CD4-positive, alpha-beta memory T cell (primary cell): ENCODE results near the gene RBBP8. TPM values are rescaled to one million over a fixed set of nuclear protein-coding genes. Genes with fewer than 3 reads are reported as not detected.

Source experiments
- CTCF ChIA-PET: fragments of 350-600 bp; sonication (Branson Sonifier 250); formaldehyde crosslinking; loops from one replicate; lab custom pipeline; 2021; ENCODE audit warnings: inconsistent platforms; ENCODE audit not compliant: partially characterized antibody; lab: Charles Lee
- POLR2A ChIA-PET: fragments of 350-600 bp; sonication (Branson Sonifier 250); formaldehyde crosslinking; loops from one replicate; lab custom pipeline; 2021; ENCODE audit not compliant: partially characterized antibody; lab: Charles Lee
- DNase-seq, 5 donors: peaks; one replicate each; pipeline versions ENCODE4 v3.0.0 to v3.0.0-alpha.2; 2020 to 2022; ENCODE audit warnings: mixed read lengths in 1 of 5
- H3K27ac ChIP-seq: one replicate; pipeline ENCODE4 v1.7.0; 2013; ENCODE audit warnings: low read depth, low read length
- H3K27me3 ChIP-seq: 2 replicates; pipeline ENCODE4 v1.7.0; 2013; ENCODE audit warnings: mild to moderate bottlenecking, low read length, moderate library complexity; ENCODE audit not compliant: insufficient read depth
- H3K36me3 ChIP-seq: 2 replicates; pipeline ENCODE4 v1.7.0; 2013; ENCODE audit warnings: mild to moderate bottlenecking, low read length, moderate library complexity; ENCODE audit not compliant: insufficient read depth
- H3K4me1 ChIP-seq: 2 replicates; pipeline ENCODE4 v1.7.0; 2013; ENCODE audit warnings: mild to moderate bottlenecking, low read length, moderate library complexity; ENCODE audit not compliant: insufficient read depth
- H3K4me3 ChIP-seq, 2 donors: one replicate each; pipeline ENCODE4 v1.7.0; 2013; ENCODE audit warnings: low read length in 2 of 2, mild to moderate bottlenecking in 1 of 2
- H3K9me3 ChIP-seq, 2 donors: one replicate each; pipeline ENCODE4 v1.7.0; 2013; ENCODE audit warnings: low read length in 2 of 2, control low read depth in 1 of 2; ENCODE audit not compliant: control insufficient read depth in 1 of 2
- H3K27ac Mint-ChIP-seq, 7 donors: one replicate each; pipeline ENCODE4 v1.8.0; 2020 to 2021; ENCODE audit warnings: mixed read lengths in 7 of 7, mild to moderate bottlenecking in 6 of 7, inconsistent platforms in 3 of 7, moderate library complexity in 3 of 7
- H3K27me3 Mint-ChIP-seq, 2 donors: one replicate each; pipeline ENCODE4 v1.8.0; 2020 to 2021; ENCODE audit warnings: mixed read lengths in 2 of 2
- H3K36me3 Mint-ChIP-seq, 2 donors: one replicate each; pipeline ENCODE4 v1.8.0; 2020 to 2021; ENCODE audit warnings: mixed read lengths in 2 of 2, inconsistent platforms in 1 of 2, mild to moderate bottlenecking in 1 of 2
- H3K4me1 Mint-ChIP-seq, 4 donors: one replicate each; pipeline ENCODE4 v1.8.0; 2020 to 2021; ENCODE audit warnings: mixed read lengths in 4 of 4, mild to moderate bottlenecking in 1 of 4
- H3K4me3 Mint-ChIP-seq, 8 donors: one replicate each; pipeline ENCODE4 v1.8.0; 2020 to 2021; ENCODE audit warnings: mixed read lengths in 8 of 8, mild to moderate bottlenecking in 7 of 8, moderate library complexity in 6 of 8, inconsistent platforms in 3 of 8
- H3K9me3 Mint-ChIP-seq, 8 donors: one replicate each; pipeline ENCODE4 v1.8.0; 2020 to 2021; ENCODE audit warnings: mixed read lengths in 8 of 8, mild to moderate bottlenecking in 5 of 8, inconsistent platforms in 3 of 8, moderate library complexity in 1 of 8
- intact Hi-C: fragments of 100-400 bp; cut with micrococcal nuclease; formaldehyde crosslinking; loops from one replicate; pipeline ENCODE4 v1.15.1; 2023
- polyA plus RNA-seq, 2 donors: library from polyadenylated mRNA; unstranded; fragments of 300-500 nt; fragmentation: Illumina TruSeq; gene quantifications; one replicate each; pipeline ENCODE4 v1.2.3, GENCODE V29; 2021
- total RNA-seq, 2 experiments: library from RNA; stranded (reverse); gene quantifications; one replicate each; pipeline ENCODE4 v1.2.3, GENCODE V29; 2021

The RBBP8 gene
- total and polyA plus RNA-seq, 4 experiments from 2014 or later: 1.4 to 3.0 (median 2.5) TPM

GRCh38 chr18:22912149-22912548, 21.0 kb upstream of the RBBP8 start:
- intact Hi-C loops: no loop called here
- H3K4me1 Mint-ChIP-seq: no peaks in the 10 kb centered on the region
- no peaks in the 10 kb centered on the region for H3K4me1 ChIP-seq
- H3K36me3 ChIP-seq: no peaks in the 10 kb centered on the region
- no peaks in the 10 kb centered on the region for H3K36me3 Mint-ChIP-seq
- no peak overlapping the region for H3K27ac Mint-ChIP-seq
- no peak overlapping the region for H3K27ac ChIP-seq
- H3K27me3 ChIP-seq: no peaks in the 10 kb centered on the region
- no peaks in the 10 kb centered on the region for H3K9me3 Mint-ChIP-seq
- H3K4me3 ChIP-seq: no peak overlapping the region
- no peak overlapping the region for H3K4me3 Mint-ChIP-seq
- POLR2A ChIA-PET: no interaction called here
- DNase-seq: no peak
- CTCF ChIA-PET: interaction anchor here (0.6 kb wide), 1 partner anchor 21 kb away, joined by 3 read pairs; the partner anchor contains the start of gene RBBP8
- H3K27me3 Mint-ChIP-seq: no peaks in the 10 kb centered on the region
- no peaks in the 10 kb centered on the region for H3K9me3 ChIP-seq

- no peaks in the 10 kb centered on the region for H3K4me1 ChIP-seq
- no peaks in the 10 kb centered on the region for H3K36me3 ChIP-seq
- Mint-ChIP-seq H3K27me3 (no peaks in the 10 kb centered on the region), H3K27ac (no peak overlapping the region), H3K9me3 (no peaks in the 10 kb centered on the region), H3K4me1 (no peaks in the 10 kb centered on the region), H3K36me3 (no peaks in the 10 kb centered on the region), H3K4me3 (no peak overlapping the region)
- no peak for DNase-seq
- ChIA-PET POLR2A (no interaction called here), CTCF (no interaction called here)
- H3K9me3 ChIP-seq: no peaks in the 10 kb centered on the region
- no peak overlapping the region for H3K4me3 ChIP-seq
- H3K27ac ChIP-seq: no peak overlapping the region
- no peaks in the 10 kb centered on the region for H3K27me3 ChIP-seq
- intact Hi-C loops: no loop called here
Measured at GRCh38 chr18:22912835-22913234, 20.3 kb upstream of the RBBP8 start.

- H3K4me1 Mint-ChIP-seq: no peaks in the 10 kb centered on the region
- CTCF ChIA-PET: no interaction called here
Measured at GRCh38 chr18:22913861-22914260, 19.3 kb upstream of the RBBP8 start.

GRCh38 chr18:22914633-22915032, 18.5 kb upstream of the RBBP8 start:
- no peaks in the 10 kb centered on the region for H3K36me3 Mint-ChIP-seq
- H3K4me3 Mint-ChIP-seq: no peak overlapping the region
- H3K9me3 Mint-ChIP-seq: no peaks in the 10 kb centered on the region
- Histone ChIP-seq H3K4me1 (no peaks in the 10 kb centered on the region), H3K9me3 (no peaks in the 10 kb centered on the region), H3K4me3 (no peak overlapping the region), H3K27ac (no peak overlapping the region), H3K36me3 (no peaks in the 10 kb centered on the region), H3K27me3 (no peaks in the 10 kb centered on the region)
- POLR2A ChIA-PET: no interaction called here
- intact Hi-C loops: no loop called here
- H3K4me1 Mint-ChIP-seq: no peaks in the 10 kb centered on the region
- no peak overlapping the region for H3K27ac Mint-ChIP-seq
- CTCF ChIA-PET: no interaction called here
- no peaks in the 10 kb centered on the region for H3K27me3 Mint-ChIP-seq
- DNase-seq: no peak

More at GRCh38 chr18:22913861-22914260, 19.3 kb upstream of the RBBP8 start:
- Histone ChIP-seq H3K4me1 (no peaks in the 10 kb centered on the region), H3K27me3 (no peaks in the 10 kb centered on the region), H3K9me3 (no peaks in the 10 kb centered on the region), H3K27ac (no peak overlapping the region), H3K4me3 (no peak overlapping the region), H3K36me3 (no peaks in the 10 kb centered on the region)
- Mint-ChIP-seq H3K27me3 (no peaks in the 10 kb centered on the region), H3K4me3 (no peak overlapping the region), H3K36me3 (no peaks in the 10 kb centered on the region), H3K9me3 (no peaks in the 10 kb centered on the region), H3K27ac (peak overlapping the region in 1 of 7 donors; percentile 2)
- DNase-seq: no peak
- POLR2A ChIA-PET: no interaction called here
- intact Hi-C loops: no loop called here

GRCh38 chr18:22915337-22915736, 17.8 kb upstream of the RBBP8 start:
- Mint-ChIP-seq H3K27ac (no peak overlapping the region), H3K4me1 (no peaks in the 10 kb centered on the region), H3K9me3 (no peaks in the 10 kb centered on the region), H3K36me3 (no peaks in the 10 kb centered on the region), H3K4me3 (no peak overlapping the region), H3K27me3 (no peaks in the 10 kb centered on the region)
- Histone ChIP-seq H3K36me3 (no peaks in the 10 kb centered on the region), H3K4me3 (no peak overlapping the region), H3K27me3 (no peaks in the 10 kb centered on the region), H3K4me1 (no peaks in the 10 kb centered on the region), H3K27ac (no peak overlapping the region), H3K9me3 (no peaks in the 10 kb centered on the region)
- no peak for DNase-seq
- intact Hi-C loops: no loop called here
- CTCF ChIA-PET: no interaction called here
- POLR2A ChIA-PET: no interaction called here

- intact Hi-C loops: no loop called here
- Mint-ChIP-seq H3K27me3 (peaks cover 1 to 2% of the 10 kb centered on the region in 2 donors), H3K4me1 (no peaks in the 10 kb centered on the region), H3K4me3 (no peak overlapping the region), H3K9me3 (no peaks in the 10 kb centered on the region), H3K36me3 (no peaks in the 10 kb centered on the region), H3K27ac (no peak overlapping the region)
- no peak for DNase-seq
- Histone ChIP-seq H3K4me1 (no peaks in the 10 kb centered on the region), H3K36me3 (no peaks in the 10 kb centered on the region), H3K9me3 (no peaks in the 10 kb centered on the region), H3K27ac (no peak overlapping the region), H3K27me3 (no peaks in the 10 kb centered on the region), H3K4me3 (no peak overlapping the region)
- CTCF ChIA-PET: no interaction called here
- POLR2A ChIA-PET: interaction anchor here (0.6 kb wide), 1 partner anchor 113 kb away, joined by 3 read pairs; no protein-coding TSS in a partner anchor
Measured at GRCh38 chr18:22921772-22922171, 11.4 kb upstream of the RBBP8 start.

GRCh38 chr18:22924589-22924988, 8.5 kb upstream of the RBBP8 start:
- Histone ChIP-seq H3K27me3 (no peaks in the 10 kb centered on the region), H3K27ac (no peak overlapping the region), H3K9me3 (no peaks in the 10 kb centered on the region), H3K4me1 (no peaks in the 10 kb centered on the region), H3K4me3 (no peak overlapping the region), H3K36me3 (no peaks in the 10 kb centered on the region)
- Mint-ChIP-seq H3K4me1 (no peaks in the 10 kb centered on the region), H3K27ac (no peak overlapping the region), H3K27me3 (peaks cover 1 to 2% of the 10 kb centered on the region in 2 donors), H3K4me3 (no peak overlapping the region), H3K36me3 (no peaks in the 10 kb centered on the region), H3K9me3 (no peaks in the 10 kb centered on the region)
- ChIA-PET CTCF (interaction anchor here (0.6 to 1.8 kb wide), 5 partner anchors 54 to 487 kb away, joined by 3 to 7 read pairs (median 4); no protein-coding TSS in a partner anchor), POLR2A (no interaction called here)
- no peak for DNase-seq
- intact Hi-C loops: no loop called here

- no peaks in the 10 kb centered on the region for H3K36me3 Mint-ChIP-seq
- H3K4me3 Mint-ChIP-seq: no peak overlapping the region
- H3K9me3 ChIP-seq: no peaks in the 10 kb centered on the region
- H3K27ac ChIP-seq: no peak overlapping the region
- no peaks in the 10 kb centered on the region for H3K27me3 ChIP-seq
- no peak overlapping the region for H3K4me3 ChIP-seq
- no peak for DNase-seq
- H3K27ac Mint-ChIP-seq: no peak overlapping the region
- H3K27me3 Mint-ChIP-seq: peaks cover 1 to 2% of the 10 kb centered on the region in 2 donors
- CTCF ChIA-PET: interaction anchor here (0.9 to 1.3 kb wide), 2 partner anchors 9 to 58 kb away, joined by 3 to 5 read pairs; no protein-coding TSS in a partner anchor
- H3K9me3 Mint-ChIP-seq: no peaks in the 10 kb centered on the region
- no peaks in the 10 kb centered on the region for H3K36me3 ChIP-seq
- POLR2A ChIA-PET: no interaction called here
- H3K4me1 Mint-ChIP-seq: no peaks in the 10 kb centered on the region
- intact Hi-C loops: no loop called here
- no peaks in the 10 kb centered on the region for H3K4me1 ChIP-seq
Measured at GRCh38 chr18:22926454-22926853, 6.7 kb upstream of the RBBP8 start.
